AG04450 (cell line): ENCODE measurements around the gene GSE1. TPM values are rescaled to one million over a fixed set of nuclear protein-coding genes. Genes with fewer than 3 reads are reported as not detected.

Experiments
- CTCF ChIA-PET: fragments of 300-600, 350-600 bp; formaldehyde crosslinking; extraction: SDS; loops from one replicate; lab custom pipeline; 2022; ENCODE audit warnings: antibody characterized with exemption, inconsistent platforms; lab: Charles Lee
- POLR2A ChIA-PET: fragments of 350-600 bp; formaldehyde crosslinking; extraction: SDS; loops from one replicate; lab custom pipeline; 2021; ENCODE audit warnings: antibody characterized with exemption, inconsistent platforms; lab: Yijun Ruan, JAX
- DNase-seq: peaks from one replicate; pipeline ENCODE4 v3.0.0-alpha.2; 2011; ENCODE audit warnings: low read depth, low spot score
- H3K27ac ChIP-seq: one replicate; pipeline ENCODE4 v1.5.1; 2012; ENCODE audit warnings: low read depth, low read length, control low read depth
- H3K27me3 ChIP-seq: one replicate; pipeline ENCODE4 v1.6.0; 2012; ENCODE audit warnings: low read length; ENCODE audit not compliant: control insufficient read depth, insufficient read depth
- H3K4me3 ChIP-seq: 2 replicates; pipeline ENCODE4 v1.5.1; 2011; ENCODE audit warnings: mild to moderate bottlenecking, low read depth, low read length, control low read depth
- H3K9me3 ChIP-seq: 2 replicates; pipeline ENCODE4 v1.5.1; 2012; ENCODE audit warnings: low read length; ENCODE audit not compliant: control insufficient read depth, insufficient read depth
- polyA minus RNA-seq: library from RNA; depleted of rRNA, polyadenylated mRNA; stranded (reverse); fragments of >200 nt; gene quantifications from 2 replicates; pipeline ENCODE4 v1.2.3, GENCODE V29; 2011; rRNA and poly(A)+ RNA removed
- polyA plus RNA-seq: library from polyadenylated mRNA; depleted of rRNA; stranded (reverse); fragments of >200 nt; gene quantifications from 2 replicates; pipeline ENCODE4 v1.2.3, GENCODE V29; 2011; rRNA removed
- TF ChIP-seq, protein P1 (sequence below): IDR thresholded peaks from 2 replicates; pipeline ENCODE4 v1.5.1; 2011; ENCODE audit warnings: low read depth, low read length, control low read depth, inconsistent platforms

Gene GSE1
- polyA plus RNA-seq (18.2 and 21.0 TPM in 2 replicates), polyA minus RNA-seq (23.7 and 24.1 TPM in 2 replicates)

DNA sequence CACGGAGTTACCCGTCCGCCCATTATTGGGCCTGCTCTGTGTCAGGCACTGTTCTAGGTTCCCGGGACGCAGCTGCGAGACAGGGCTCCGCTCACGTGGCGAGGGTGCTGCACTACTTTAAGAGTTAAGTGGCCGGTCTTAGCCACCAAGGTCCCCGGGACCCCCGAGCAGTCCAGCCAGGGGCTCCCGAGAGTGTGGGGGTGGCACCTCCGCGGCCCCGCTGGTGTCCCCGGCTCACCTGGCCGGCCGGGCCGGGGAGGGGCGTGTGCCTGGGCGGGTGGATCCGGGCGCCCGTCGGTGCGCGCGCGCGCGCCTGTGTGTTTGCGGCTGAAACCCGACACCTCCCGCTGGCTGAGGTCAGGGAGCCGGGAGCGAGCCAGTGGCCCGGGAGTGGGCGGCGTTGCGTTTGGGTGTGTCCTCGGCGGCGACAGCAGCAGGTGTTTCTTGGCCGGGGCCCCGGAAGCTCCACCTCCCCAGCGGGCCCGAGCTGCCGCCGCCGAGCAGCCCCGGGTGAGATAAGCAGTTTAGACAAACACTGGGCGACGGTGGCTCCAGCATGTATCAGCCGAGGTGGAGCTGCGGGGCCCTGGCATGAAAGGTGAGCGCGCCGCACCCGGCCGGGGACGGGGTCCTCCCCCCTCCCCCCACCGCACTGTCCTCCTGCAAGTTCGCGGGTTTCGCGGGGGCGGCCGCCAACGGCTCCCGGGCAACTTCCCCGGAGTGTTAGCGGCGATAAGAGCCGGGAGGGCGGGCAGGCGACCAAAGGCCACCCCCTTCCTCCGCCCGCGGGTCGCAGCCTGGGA is at the start of gene GSE1:
Gene GSE1 (plus strand): TSS at position 522 of the 803 bp plus-strand sequence. CDS start 70 bp downstream, at position 592.
- Histone ChIP-seq H3K4me3 (peak within 1 kb of the TSS; percentile 59), H3K27me3 (no peaks in the 10 kb centered on the region), H3K27ac (peak within 1 kb of the TSS; percentile 83), H3K9me3 (no peaks in the 10 kb centered on the region; the same call in 1 of the 2 replicates)
- ChIA-PET POLR2A (interaction anchor here (0.7 to 0.8 kb wide), 2 partner anchors 167 to 219 kb away, joined by 3 read pairs; no protein-coding TSS in a partner anchor), CTCF (no interaction called here)
- TF ChIP-seq, protein P1, sequence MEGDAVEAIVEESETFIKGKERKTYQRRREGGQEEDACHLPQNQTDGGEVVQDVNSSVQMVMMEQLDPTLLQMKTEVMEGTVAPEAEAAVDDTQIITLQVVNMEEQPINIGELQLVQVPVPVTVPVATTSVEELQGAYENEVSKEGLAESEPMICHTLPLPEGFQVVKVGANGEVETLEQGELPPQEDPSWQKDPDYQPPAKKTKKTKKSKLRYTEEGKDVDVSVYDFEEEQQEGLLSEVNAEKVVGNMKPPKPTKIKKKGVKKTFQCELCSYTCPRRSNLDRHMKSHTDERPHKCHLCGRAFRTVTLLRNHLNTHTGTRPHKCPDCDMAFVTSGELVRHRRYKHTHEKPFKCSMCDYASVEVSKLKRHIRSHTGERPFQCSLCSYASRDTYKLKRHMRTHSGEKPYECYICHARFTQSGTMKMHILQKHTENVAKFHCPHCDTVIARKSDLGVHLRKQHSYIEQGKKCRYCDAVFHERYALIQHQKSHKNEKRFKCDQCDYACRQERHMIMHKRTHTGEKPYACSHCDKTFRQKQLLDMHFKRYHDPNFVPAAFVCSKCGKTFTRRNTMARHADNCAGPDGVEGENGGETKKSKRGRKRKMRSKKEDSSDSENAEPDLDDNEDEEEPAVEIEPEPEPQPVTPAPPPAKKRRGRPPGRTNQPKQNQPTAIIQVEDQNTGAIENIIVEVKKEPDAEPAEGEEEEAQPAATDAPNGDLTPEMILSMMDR = no peak
- DNase-seq = no peak

DNA sequence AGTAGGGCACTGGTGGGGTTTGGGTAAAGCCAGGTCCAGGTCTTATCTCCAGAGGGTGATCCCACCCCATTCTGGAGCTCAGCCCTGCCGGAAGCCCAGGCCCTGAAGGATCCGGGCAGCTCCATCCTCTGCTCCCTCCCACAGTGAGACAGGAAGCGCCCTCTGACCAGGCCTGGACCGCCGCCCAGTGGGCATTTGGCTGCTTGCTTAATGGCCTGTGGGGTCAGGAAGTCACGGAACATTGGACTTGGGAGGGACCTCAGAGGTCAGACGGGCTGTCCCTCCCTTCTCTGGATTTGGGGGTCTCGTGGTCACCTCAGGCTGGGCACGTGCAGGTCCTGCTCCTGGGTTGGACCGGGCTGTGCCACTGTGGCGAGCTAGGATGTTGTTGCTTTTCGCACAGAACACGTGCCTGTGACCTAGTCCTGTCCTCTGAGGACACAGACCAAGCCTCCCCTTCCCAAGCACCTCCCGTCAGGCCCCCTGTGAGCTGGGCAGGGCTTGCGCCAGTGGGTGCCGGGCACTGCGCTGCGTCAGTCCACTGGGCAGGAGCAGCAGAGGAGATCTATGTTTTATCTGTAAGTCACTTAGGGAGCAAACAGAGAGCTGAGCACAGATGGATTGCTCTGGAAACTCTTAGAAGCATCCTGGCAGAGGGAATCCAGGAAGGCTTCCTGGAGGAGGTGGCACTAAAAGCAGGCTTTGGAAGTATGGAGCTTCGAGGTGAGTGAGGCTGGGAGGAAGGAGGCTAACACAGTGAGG is 49.4 kb upstream of the GSE1 start:
- POLR2A ChIA-PET = no interaction called here
- H3K9me3 ChIP-seq = peaks cover 5% of the 10 kb centered on the region
- peak overlapping the region; percentile 31 for H3K27ac ChIP-seq
- H3K4me3 ChIP-seq = no peak overlapping the region
- TF ChIP-seq, protein P1 = no peak
- no peak for DNase-seq
- H3K27me3 ChIP-seq = no peaks in the 10 kb centered on the region
- CTCF ChIA-PET = interaction anchor here (1.1 to 1.8 kb wide), 6 partner anchors 11 to 143 kb away, joined by 3 to 6 read pairs (median 4); no protein-coding TSS in a partner anchor

DNA sequence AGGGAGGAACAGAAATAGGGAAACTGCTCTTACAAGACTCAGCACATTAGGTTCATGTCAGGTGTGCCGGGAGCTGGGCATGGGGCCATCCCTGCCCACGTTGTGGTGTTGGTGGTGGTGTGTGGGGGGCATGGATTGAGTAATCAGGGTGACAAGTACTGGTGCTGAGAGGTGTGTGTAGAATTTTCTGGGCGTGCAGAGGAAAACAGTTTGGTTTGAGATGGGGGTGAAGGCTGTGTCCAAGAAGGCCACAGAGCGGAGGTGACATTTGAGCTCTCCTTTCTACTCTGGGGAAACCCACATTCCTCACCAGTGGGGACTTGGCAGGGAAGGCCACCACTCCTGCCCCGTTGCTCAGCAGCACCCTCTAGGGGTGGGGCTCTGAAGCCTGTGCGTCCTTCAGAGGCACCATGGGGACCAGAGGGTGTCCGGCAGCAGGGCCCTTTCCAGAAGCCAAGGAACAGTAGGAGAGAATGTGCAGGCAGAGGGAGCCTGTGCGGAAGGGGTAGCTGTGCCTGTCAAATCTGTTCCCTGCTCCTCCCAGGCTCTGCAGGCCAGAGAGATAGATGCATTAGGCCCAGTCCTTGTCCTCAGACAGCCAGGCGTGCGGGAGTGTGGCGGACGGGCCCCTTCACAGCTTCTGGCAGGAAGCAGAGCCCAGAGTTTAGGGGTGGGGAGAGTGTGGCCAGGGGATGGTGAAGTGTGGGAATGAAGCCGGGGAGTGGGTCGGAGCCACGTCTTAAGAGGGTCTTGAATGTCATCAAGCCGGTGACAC is 48.7 kb upstream of the GSE1 start:
- no peaks in the 10 kb centered on the region for H3K27me3 ChIP-seq
- POLR2A ChIA-PET = no interaction called here

DNA sequence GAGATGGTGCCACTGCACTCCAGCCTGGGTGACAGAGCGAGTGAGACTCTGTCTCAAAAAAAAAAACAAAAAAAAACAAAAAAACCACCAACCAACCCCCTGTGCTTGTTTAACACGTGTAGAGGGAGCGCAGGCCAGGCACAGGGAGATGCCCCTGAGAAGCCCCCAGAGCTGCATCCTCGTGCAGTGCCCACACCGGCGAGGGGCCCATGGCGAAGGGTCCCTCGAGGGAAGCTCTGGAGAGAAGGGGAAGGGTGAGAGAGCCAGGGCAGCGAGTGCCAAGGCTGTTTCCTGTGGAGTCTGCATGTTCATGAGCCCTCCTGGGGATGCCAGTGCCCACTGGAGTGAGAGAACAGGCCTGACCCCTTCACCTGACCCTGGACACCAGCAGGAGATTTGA is 47.8 kb upstream of the GSE1 start:
- Histone ChIP-seq H3K4me3 (no peak overlapping the region), H3K27ac (no peak overlapping the region), H3K9me3 (peaks cover 17% of the 10 kb centered on the region), H3K27me3 (no peaks in the 10 kb centered on the region)
- ChIA-PET POLR2A (no interaction called here), CTCF (interaction anchor here (1.5 kb wide), 1 partner anchor 50 kb away, joined by 3 read pairs; no protein-coding TSS in a partner anchor)
- TF ChIP-seq, protein P1 = no peak
- DNase-seq = no peak

More for the DNA sequence above, 48.7 kb upstream of the GSE1 start:
- no peak overlapping the region for H3K4me3 ChIP-seq
- DNase-seq = no peak
- H3K9me3 ChIP-seq = peaks cover 11% of the 10 kb centered on the region
- no peak overlapping the region for H3K27ac ChIP-seq
- TF ChIP-seq, protein P1 = peak; percentile 61
- CTCF ChIA-PET = interaction anchor here (1.1 to 1.8 kb wide), 6 partner anchors 10 to 144 kb away, joined by 3 to 6 read pairs (median 4); no protein-coding TSS in a partner anchor
